ENCODE data around the gene MAPK8.

GRCh38 chr10:48481385-48481784, 174.9 kb downstream of the MAPK8 start:
- TF ChIP-seq CTCF (IDR thresholded peaks at IDR 0.05; ENCODE audit: borderline replicate concordance, extremely low read depth, low read length, poor library complexity, severe bottlenecking) (no peak), EZH2 (IDR thresholded peaks at IDR 0.05; ENCODE audit: borderline replicate concordance, low read depth, low read length, severe bottlenecking) (no peak)

Data from DND-41 (cell line).